ENCODE data around the gene SPECC1L. TPM values are rescaled to one million over a fixed set of nuclear protein-coding genes. Genes with fewer than 3 reads are reported as not detected.

Gene SPECC1L
- total RNA-seq, 4 donors from 2014 or later: 65.2 to 102 (median 69.2) TPM

DNA sequence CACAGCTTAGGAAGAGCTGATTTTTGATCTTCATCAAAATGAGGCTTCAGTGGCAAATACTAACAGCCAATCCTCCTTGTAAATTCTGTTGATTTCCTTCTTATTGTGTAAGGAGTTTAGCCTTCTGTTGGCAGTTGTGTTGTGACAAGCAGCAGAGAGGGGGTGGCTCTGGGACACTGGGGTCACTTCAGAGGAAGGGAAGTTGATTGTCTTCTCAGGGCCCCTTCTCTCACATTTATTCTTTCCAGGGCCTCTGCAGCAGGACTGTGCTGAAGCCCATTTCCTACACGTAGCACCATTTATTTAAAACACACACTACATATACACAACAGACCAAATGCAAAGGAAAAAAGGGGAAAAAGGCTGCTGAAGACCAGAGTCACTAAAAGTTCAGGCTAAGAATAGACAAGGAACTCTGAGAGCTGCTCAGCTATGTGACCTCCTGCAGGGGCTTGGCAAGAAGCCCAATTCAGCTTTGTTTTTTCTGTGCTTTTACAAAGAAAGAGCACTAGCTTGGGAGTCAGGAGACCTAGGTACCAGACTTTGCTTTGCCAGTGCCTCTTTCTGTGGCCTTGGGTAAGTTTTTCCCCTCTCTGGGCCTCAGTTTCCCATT is 196.2 kb downstream of the SPECC1L start:
- intact Hi-C loops (cut with DNase I): no loop called here
- Histone ChIP-seq H3K9me3 (no peaks in the 10 kb centered on the region), H3K36me3 (no peaks in the 10 kb centered on the region), H3K27me3 (no peaks in the 10 kb centered on the region), H3K4me3 (replicated peaks in 1 of 3) (no peak overlapping the region), H3K4me1 (peaks cover 19 to 37% of the 10 kb centered on the region in 2 donors), H3K27ac (peak overlapping the region; percentile 58 to 81 (median 69))
- 6 to 15% methylated on average over 1 of the region's 1 CpG for WGBS, 2 donors
- peak; percentile 70 to 75 for DNase-seq
- TF ChIP-seq, protein P1, sequence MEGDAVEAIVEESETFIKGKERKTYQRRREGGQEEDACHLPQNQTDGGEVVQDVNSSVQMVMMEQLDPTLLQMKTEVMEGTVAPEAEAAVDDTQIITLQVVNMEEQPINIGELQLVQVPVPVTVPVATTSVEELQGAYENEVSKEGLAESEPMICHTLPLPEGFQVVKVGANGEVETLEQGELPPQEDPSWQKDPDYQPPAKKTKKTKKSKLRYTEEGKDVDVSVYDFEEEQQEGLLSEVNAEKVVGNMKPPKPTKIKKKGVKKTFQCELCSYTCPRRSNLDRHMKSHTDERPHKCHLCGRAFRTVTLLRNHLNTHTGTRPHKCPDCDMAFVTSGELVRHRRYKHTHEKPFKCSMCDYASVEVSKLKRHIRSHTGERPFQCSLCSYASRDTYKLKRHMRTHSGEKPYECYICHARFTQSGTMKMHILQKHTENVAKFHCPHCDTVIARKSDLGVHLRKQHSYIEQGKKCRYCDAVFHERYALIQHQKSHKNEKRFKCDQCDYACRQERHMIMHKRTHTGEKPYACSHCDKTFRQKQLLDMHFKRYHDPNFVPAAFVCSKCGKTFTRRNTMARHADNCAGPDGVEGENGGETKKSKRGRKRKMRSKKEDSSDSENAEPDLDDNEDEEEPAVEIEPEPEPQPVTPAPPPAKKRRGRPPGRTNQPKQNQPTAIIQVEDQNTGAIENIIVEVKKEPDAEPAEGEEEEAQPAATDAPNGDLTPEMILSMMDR (IDR thresholded peaks at IDR 0.05): no peak
- TF ChIP-seq POLR2A (IDR thresholded peaks at IDR 0.05): no peak

DNA sequence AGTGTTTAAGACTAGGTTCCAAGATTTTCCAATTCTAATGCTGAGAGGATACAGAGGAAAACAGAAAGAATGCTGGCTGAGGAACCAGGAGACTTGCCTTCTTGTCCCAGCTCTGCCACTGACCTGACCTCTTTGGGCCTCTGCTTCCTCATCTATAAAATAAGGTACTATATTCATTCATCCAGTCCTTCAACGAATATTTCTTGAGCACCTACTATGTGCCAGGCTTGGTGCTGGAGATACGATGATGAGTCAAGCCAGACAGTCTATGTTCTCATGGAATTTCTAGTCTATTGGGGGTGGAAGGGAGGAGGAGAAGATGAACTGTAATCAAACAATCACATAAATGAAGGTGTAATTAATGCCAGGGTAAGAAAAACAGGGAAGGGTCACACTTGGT is 196.7 kb downstream of the SPECC1L start:
- intact Hi-C loops (cut with DNase I): no loop called here
- WGBS, 2 donors: 68 to 85% methylated on average over 2 of the region's 2 CpGs
- no peaks in the 10 kb centered on the region for H3K27me3 ChIP-seq
- H3K27ac ChIP-seq: peak overlapping the region; percentile 26 to 81 (median 69)
- H3K4me1 ChIP-seq: peaks cover 19 to 41% of the 10 kb centered on the region in 2 donors
- no peaks in the 10 kb centered on the region for H3K36me3 ChIP-seq
- no peak for DNase-seq
- TF ChIP-seq, protein P1 (IDR thresholded peaks at IDR 0.05): no peak
- TF ChIP-seq POLR2A (IDR thresholded peaks at IDR 0.05): no peak
- H3K9me3 ChIP-seq: no peaks in the 10 kb centered on the region
- no peak overlapping the region for H3K4me3 ChIP-seq (replicated peaks in 1 of 3)

Other genes starting within 250 kb of the SPECC1L start
- gene SUSD2, start 89.3 kb upstream of the SPECC1L start, total RNA-seq: 10 to 100 TPM in 3 of 4 donors, 1 to 10 TPM in 1; 9.5 to 22.5 (median 15.1) TPM
- 10 to 100 TPM; 59.0 to 99.3 (median 86.3) TPM for gene GGT5, start 25.7 kb upstream of the SPECC1L start, total RNA-seq
- 1 to 10 TPM; 1.4 to 3.0 (median 2.5) TPM for gene ADORA2A, start 156.8 kb downstream of the SPECC1L start, total RNA-seq
- not detected for gene UPB1, start 224.5 kb downstream of the SPECC1L start, total RNA-seq